Bronchial epithelial cell (primary cell): ENCODE results near the gene FOXO3. TPM values are rescaled to one million over a fixed set of nuclear protein-coding genes. Genes with fewer than 3 reads are reported as not detected.
A peak's percentile ranks its signal among the peaks of the same experiment; 100 is the strongest.

Experiments used
- DNase-seq: peaks from one replicate; pipeline ENCODE4 v3.0.0-alpha.2; 2010; ENCODE audit warnings: low read depth
- FAIRE-seq: peaks from 2 replicates; lab custom pipeline; 2011; peaks lifted over from hg19 to GRCh38; lab: Jason Lieb, UNC
- H3K27me3 ChIP-seq: 2 replicates; pipeline ENCODE4 v1.5.1; 2011; ENCODE audit warnings: low read length; ENCODE audit not compliant: control insufficient read depth, insufficient read depth
- H3K36me3 ChIP-seq: 2 replicates; pipeline ENCODE4 v1.5.1; 2011; ENCODE audit warnings: low read length; ENCODE audit not compliant: control insufficient read depth, insufficient read depth
- H3K4me3 ChIP-seq: 2 replicates; pipeline ENCODE4 v1.5.1; 2011; ENCODE audit warnings: mild to moderate bottlenecking, low read depth, low read length, control low read depth
- CTCF ChIP-seq: IDR thresholded peaks from 2 replicates; pipeline ENCODE4 v1.5.1; 2011; ENCODE audit warnings: mild to moderate bottlenecking, moderate library complexity, low read length, control low read depth, inconsistent platforms; ENCODE audit not compliant: insufficient read depth, severe bottlenecking
- total RNA-seq: library from RNA; depleted of rRNA; stranded (reverse); fragments of >200 nt; gene quantifications from 2 replicates; pipeline ENCODE4 v1.2.1, GENCODE V29; 2014

The FOXO3 gene
- total RNA-seq, 1 donor from 2014 or later, result 28.7 TPM

DNA sequence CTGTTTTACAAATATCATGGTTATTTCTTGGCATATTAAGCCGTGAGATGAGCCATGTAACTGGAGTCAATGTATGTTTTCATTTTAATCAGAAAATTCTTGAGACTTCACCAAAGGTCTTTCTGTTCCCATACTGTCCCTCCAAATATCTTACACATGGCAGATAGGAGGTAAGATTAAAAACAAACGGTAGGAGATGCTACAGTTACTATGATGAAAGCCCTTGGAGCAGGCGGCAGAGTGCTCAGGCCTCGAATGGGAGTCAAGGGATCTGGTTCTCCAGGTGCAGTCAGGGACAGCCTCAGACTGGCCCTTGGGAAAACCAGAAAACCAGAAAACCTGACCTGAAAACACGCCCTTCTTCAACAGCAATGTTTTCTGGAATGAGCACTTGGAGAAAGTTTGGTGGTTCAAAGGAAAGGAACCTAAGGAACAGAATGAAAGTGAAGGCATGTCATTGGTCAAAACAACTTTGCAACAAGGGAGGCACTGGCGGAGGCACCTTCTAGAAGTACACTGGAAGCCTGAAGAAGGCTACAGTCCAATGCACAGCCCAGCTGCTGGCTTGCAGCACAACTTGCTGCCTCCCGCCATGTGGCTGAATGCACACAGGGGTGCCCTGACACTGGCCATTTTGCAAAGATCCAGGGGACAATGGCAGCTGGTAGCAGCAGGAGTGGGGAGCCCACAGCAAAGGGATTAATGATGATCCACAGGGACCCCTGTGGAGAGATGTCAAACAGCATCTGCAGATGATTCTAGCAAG is 17.4 kb upstream of the FOXO3 start:
- Histone ChIP-seq H3K27me3 (no peaks in the 10 kb centered on the region), H3K36me3 (no peaks in the 10 kb centered on the region), H3K4me3 (no peak overlapping the region)
- DNase-seq (no peak), FAIRE-seq (peak; percentile 13)
- TF ChIP-seq CTCF, result no peak

DNA sequence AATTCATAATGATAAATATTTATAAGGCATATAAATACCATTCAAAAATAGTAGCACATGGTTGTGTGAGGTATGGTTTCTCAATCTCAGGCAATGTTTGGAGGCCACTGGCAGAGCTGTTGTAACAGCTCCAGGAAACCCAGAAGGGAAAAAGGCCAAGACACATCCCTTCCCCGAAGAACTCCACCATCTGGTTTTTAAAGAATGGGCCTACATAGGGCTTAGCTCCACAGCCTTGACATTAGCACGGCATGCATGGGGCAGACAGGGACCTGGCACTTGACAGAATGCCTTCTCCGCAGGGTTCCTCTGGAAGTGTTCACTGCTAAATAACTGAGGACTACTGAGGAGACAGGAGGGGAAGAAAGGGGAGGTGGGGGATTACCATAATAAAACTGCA is 16.1 kb upstream of the FOXO3 start:
- H3K4me3 ChIP-seq, result no peak overlapping the region
- FAIRE-seq (no peak), DNase-seq (no peak)
- no peaks in the 10 kb centered on the region for H3K36me3 ChIP-seq
- no peaks in the 10 kb centered on the region for H3K27me3 ChIP-seq
- no peak for TF ChIP-seq CTCF

DNA sequence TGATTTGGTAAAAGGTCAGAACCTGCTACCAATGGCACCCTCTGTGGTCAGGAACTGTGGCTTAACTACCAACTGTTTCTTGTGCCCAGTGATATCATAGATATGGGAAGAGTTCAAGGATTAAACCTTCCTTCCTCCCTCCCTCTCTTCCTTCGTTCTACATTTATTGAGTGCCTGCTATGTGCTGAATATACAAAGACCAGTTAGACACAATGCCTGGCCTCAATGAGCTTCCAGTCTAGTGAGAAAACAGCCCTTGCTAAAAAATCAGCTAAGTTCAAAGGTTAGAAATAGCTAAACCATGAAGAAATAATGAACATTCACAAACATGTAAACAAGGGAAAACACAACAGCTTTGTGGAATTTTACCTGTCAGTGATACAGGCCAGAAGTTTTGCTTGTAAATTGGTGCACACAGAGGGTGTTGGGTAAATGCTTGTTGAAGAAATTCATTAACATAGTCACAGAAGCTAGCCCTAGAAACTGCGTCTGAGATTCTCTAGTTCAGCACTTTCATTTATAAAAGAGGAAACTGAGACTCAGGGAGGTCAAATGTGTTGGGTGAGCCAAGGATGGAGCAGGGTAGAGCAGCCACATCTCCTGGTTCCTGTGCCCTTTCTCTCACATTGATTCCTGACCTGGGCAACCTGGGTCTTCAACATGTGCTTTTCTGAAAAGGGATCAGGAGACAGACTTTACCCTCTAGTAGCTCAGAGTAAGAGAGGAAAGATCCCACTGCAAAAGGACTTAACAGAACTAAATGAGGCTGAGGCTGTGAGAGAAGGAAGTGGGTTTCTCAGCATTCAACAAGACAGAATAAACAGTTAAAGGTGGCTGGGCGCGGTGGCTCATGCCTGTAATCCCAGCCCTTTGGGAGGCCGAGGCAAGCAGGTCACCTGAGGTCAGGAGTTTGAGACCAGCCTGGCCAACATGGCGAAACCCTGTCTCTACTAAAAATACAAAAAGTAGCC is 14.4 kb upstream of the FOXO3 start:
- no peak for FAIRE-seq
- TF ChIP-seq CTCF, result no peak
- no peaks in the 10 kb centered on the region for H3K27me3 ChIP-seq

DNA sequence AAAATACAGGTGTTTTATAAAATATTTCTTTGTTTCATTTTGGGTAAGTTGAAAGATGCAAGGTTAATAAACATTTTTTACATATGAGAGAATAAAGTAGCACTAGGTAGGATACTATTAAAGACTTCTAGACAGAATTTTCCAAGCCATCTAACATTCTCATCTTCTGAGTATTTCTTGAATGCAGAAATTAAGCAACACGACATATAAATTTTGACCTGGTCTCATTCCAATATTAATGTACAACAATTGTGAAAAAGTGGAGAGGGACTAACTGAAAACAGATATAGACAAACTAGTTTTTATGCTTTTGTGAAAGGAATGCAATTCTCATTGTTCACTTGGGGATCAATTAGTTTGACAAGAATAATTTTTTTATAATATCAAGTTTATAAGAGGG is 11.5 kb upstream of the FOXO3 start:
- FAIRE-seq, result no peak
- Histone ChIP-seq H3K27me3 (no peaks in the 10 kb centered on the region), H3K4me3 (no peak overlapping the region), H3K36me3 (no peaks in the 10 kb centered on the region)
- no peak for DNase-seq
- TF ChIP-seq CTCF, result no peak

More for the DNA sequence above, 14.4 kb upstream of the FOXO3 start:
- no peak overlapping the region for H3K4me3 ChIP-seq
- no peaks in the 10 kb centered on the region for H3K36me3 ChIP-seq
- no peak for DNase-seq

DNA sequence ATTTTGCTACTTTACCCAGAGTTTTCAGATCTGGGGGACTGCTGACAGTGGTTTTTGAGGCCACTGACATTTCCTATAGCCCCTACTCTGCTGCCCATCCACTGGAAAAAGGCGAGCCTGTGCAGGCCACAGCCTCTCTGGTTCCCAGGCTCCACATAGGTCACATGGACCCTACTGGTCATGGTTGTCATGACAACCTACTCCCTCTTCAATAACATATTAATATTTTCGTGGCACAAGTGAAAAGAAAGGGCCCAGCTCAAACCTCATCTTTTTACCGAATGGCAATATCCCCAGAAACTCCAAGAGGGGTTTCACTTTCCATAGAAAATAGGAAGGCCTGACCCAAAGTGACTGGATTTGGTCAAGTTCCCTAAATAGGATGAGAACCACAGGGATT is 11.0 kb upstream of the FOXO3 start:
- TF ChIP-seq CTCF, result no peak
- Histone ChIP-seq H3K36me3 (no peaks in the 10 kb centered on the region), H3K4me3 (no peak overlapping the region), H3K27me3 (no peaks in the 10 kb centered on the region)
- FAIRE-seq (no peak), DNase-seq (no peak)
